Esophagus (tissue), 2 donors: Measurements from ENCODE around the gene MEGF11. TPM values are rescaled to one million over a fixed set of nuclear protein-coding genes. Genes with fewer than 3 reads are reported as not detected.

Experiments used
- H3K27ac ChIP-seq, 2 donors: one replicate each; pipeline ENCODE4 v1.5.1; 2013; ENCODE audit warnings: low read depth in 2 of 2, mild to moderate bottlenecking in 2 of 2, inconsistent platforms in 1 of 2, low read length in 1 of 2, moderate library complexity in 1 of 2
- H3K27me3 ChIP-seq, 2 donors: one replicate each; pipeline ENCODE4 v1.6.1; 2013; ENCODE audit warnings: low read length in 2 of 2, control low read depth in 1 of 2, mild to moderate bottlenecking in 1 of 2; ENCODE audit not compliant: insufficient read depth in 2 of 2, control insufficient read depth in 1 of 2
- H3K36me3 ChIP-seq, 2 donors: one replicate each; pipeline ENCODE4 v1.6.1; 2013; ENCODE audit warnings: low read length in 1 of 2; ENCODE audit not compliant: control insufficient read depth in 2 of 2, insufficient read depth in 2 of 2
- H3K4me1 ChIP-seq, 2 donors: one replicate each; pipeline ENCODE4 v1.6.1; 2013; ENCODE audit warnings: low read length in 1 of 2; ENCODE audit not compliant: control insufficient read depth in 2 of 2, insufficient read depth in 2 of 2
- H3K4me3 ChIP-seq, 2 donors: one replicate each; pipeline ENCODE4 v1.5.1; 2013; ENCODE audit warnings: low read length in 2 of 2, mild to moderate bottlenecking in 2 of 2, low read depth in 1 of 2, moderate library complexity in 1 of 2
- H3K9me3 ChIP-seq, 2 donors: one replicate each; pipeline ENCODE4 v1.6.1; 2013; ENCODE audit warnings: mild to moderate bottlenecking in 2 of 2, low read depth in 1 of 2, low read length in 1 of 2, moderate library complexity in 1 of 2; ENCODE audit not compliant: control insufficient read depth in 2 of 2, insufficient read depth in 1 of 2
- WGBS, 2 donors: extraction: QIAGEN DNeasy Blood & Tissue Kit; methylation state at CpG; one replicate each; pipeline ENCODE4 v1.1.7; 2013; 5-methylcytosine and 5-hydroxymethylcytosine counted together
- polyA plus RNA-seq, 2 donors: library from polyadenylated mRNA; stranded (reverse); fragments of 200-250 nt; gene quantifications; one replicate each; pipeline ENCODE4 v1.2.3, GENCODE V29; 2013
- donor health status: healthy with polysubstance abuse.
- donor health status: Bipolar disorder and iron deficiency.

Gene MEGF11
- polyA plus RNA-seq, 2 donors = not detected

- Histone ChIP-seq H3K4me3 (no peak overlapping the region), H3K9me3 (no peaks in the 10 kb centered on the region), H3K4me1 (no peaks in the 10 kb centered on the region), H3K27me3 (no peaks in the 10 kb centered on the region), H3K36me3 (no peaks in the 10 kb centered on the region), H3K27ac (no peak overlapping the region)
- WGBS, 2 donors = 44 to 50% methylated on average over 8 of the region's 8 CpGs
Measured at GRCh38 chr15:66184936-66185790, 68.4 kb downstream of the MEGF11 start.

- Histone ChIP-seq H3K27me3 (no peaks in the 10 kb centered on the region), H3K27ac (no peak overlapping the region)
- 71 to 76% methylated on average over 6 of the region's 6 CpGs for WGBS, 2 donors
Measured at GRCh38 chr15:66184492-66184891, 69.1 kb downstream of the MEGF11 start.

GRCh38 chr15:66180531-66181097 lies 72.9 kb downstream of the MEGF11 start:
- 85 to 88% methylated on average over 7 of the region's 7 CpGs for WGBS, 2 donors
- no peak overlapping the region for H3K4me3 ChIP-seq
- no peak overlapping the region for H3K27ac ChIP-seq
- no peaks in the 10 kb centered on the region for H3K27me3 ChIP-seq
- no peaks in the 10 kb centered on the region for H3K9me3 ChIP-seq
- no peaks in the 10 kb centered on the region for H3K36me3 ChIP-seq
- no peaks in the 10 kb centered on the region for H3K4me1 ChIP-seq

More at GRCh38 chr15:66184492-66184891, 69.1 kb downstream of the MEGF11 start:
- Histone ChIP-seq H3K4me1 (no peaks in the 10 kb centered on the region), H3K36me3 (no peaks in the 10 kb centered on the region), H3K4me3 (no peak overlapping the region), H3K9me3 (no peaks in the 10 kb centered on the region)

- no peaks in the 10 kb centered on the region for H3K9me3 ChIP-seq
Measured at GRCh38 chr15:66178531-66178910, 75.0 kb downstream of the MEGF11 start.

DNA sequence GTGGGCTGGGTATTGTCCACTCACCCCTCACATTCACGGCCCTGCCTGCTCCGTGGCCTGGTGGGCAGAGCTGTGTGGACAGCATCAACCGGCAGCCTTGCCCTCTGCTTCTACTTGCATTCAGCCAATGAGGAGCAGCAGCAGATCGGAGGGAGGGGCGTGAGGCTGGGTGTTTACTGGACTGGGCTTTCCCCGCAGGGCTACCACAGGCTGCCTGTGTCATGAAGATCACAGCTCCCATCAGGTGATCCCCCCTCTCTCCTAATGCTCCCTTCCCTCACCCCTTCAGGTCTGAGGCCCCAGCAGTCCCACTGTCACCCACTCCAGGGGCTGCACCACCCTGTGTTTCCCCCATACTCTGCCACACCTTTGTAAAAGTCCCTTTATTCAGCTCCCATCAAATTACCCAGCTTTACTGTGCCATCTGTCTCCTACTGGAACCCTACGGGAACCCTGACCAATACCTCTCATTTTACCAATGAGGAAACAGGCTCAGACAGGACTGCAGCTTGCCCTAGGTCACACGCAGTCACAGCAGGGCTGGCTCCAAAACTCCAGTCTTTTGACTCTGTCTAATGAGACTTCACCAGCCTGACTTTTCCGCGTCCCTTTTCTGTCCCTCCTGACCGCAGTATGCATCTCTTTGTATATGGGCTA lies 81.1 kb downstream of the MEGF11 start:
- H3K4me3 ChIP-seq = no peak overlapping the region
- no peaks in the 10 kb centered on the region for H3K27me3 ChIP-seq
- H3K4me1 ChIP-seq = no peaks in the 10 kb centered on the region
- H3K36me3 ChIP-seq = no peaks in the 10 kb centered on the region
- 58 to 68% methylated on average over 11 of the region's 11 CpGs for WGBS, 2 donors
- H3K27ac ChIP-seq = no peak overlapping the region
- H3K9me3 ChIP-seq = no peaks in the 10 kb centered on the region

More at GRCh38 chr15:66178531-66178910, 75.0 kb downstream of the MEGF11 start:
- Histone ChIP-seq H3K4me3 (no peak overlapping the region), H3K27ac (no peak overlapping the region), H3K27me3 (no peaks in the 10 kb centered on the region), H3K4me1 (no peaks in the 10 kb centered on the region), H3K36me3 (no peaks in the 10 kb centered on the region)
- WGBS, 2 donors = 36 to 38% methylated on average over 4 of the region's 4 CpGs

GRCh38 chr15:66171841-66172240 lies 81.7 kb downstream of the MEGF11 start:
- H3K36me3 ChIP-seq = no peaks in the 10 kb centered on the region
- no peaks in the 10 kb centered on the region for H3K27me3 ChIP-seq
- no peak overlapping the region for H3K4me3 ChIP-seq
- H3K27ac ChIP-seq = no peak overlapping the region
- no peaks in the 10 kb centered on the region for H3K4me1 ChIP-seq
- H3K9me3 ChIP-seq = no peaks in the 10 kb centered on the region
- WGBS, 2 donors = 80 to 83% methylated on average over 13 of the region's 13 CpGs

- WGBS, 2 donors = 78% methylated on average over 5 of the region's 5 CpGs
- Histone ChIP-seq H3K9me3 (no peaks in the 10 kb centered on the region), H3K27ac (no peak overlapping the region), H3K27me3 (no peaks in the 10 kb centered on the region), H3K4me1 (no peaks in the 10 kb centered on the region), H3K4me3 (no peak overlapping the region), H3K36me3 (no peaks in the 10 kb centered on the region)
Measured at GRCh38 chr15:66170716-66171115, 82.8 kb downstream of the MEGF11 start.

DNA sequence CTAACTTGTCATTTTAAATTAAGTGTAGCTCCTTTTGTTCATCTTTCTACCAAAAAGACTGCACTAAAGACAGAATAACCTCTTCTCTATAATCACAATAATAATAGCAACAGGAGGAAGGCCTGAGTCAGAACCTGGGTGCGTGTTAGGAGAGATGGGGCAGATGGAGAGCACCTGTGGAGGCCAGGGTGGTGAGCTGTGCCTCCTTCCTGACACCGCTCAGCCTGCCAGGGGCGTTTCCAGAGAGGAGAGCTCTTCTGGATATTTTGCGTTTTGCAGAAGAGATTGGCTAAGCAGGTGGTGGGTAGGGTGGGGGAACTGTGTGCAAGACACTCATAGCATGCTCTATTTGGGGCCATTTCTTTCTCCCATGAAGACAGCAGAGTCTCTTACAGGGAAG lies 83.5 kb downstream of the MEGF11 start:
- WGBS, 2 donors = 82 to 84% methylated on average over 4 of the region's 4 CpGs
- no peaks in the 10 kb centered on the region for H3K36me3 ChIP-seq
- no peak overlapping the region for H3K27ac ChIP-seq
- H3K9me3 ChIP-seq = no peaks in the 10 kb centered on the region
- H3K4me3 ChIP-seq = no peak overlapping the region
- no peaks in the 10 kb centered on the region for H3K4me1 ChIP-seq
- H3K27me3 ChIP-seq = no peaks in the 10 kb centered on the region

GRCh38 chr15:66169625-66170024 lies 83.9 kb downstream of the MEGF11 start:
- no peaks in the 10 kb centered on the region for H3K36me3 ChIP-seq
- no peaks in the 10 kb centered on the region for H3K4me1 ChIP-seq
- no peak overlapping the region for H3K4me3 ChIP-seq
- no peak overlapping the region for H3K27ac ChIP-seq
- no peaks in the 10 kb centered on the region for H3K27me3 ChIP-seq
- no peaks in the 10 kb centered on the region for H3K9me3 ChIP-seq
- WGBS, 2 donors = 83 to 84% methylated on average over 13 of the region's 13 CpGs
